GM19463 (cell line): ENCODE data around the gene RAB31.

ENCODE experiments used
- ATAC-seq: cut with Tn5 transposase; IDR thresholded peaks from one replicate; pipeline ENCODE4 v1.9.1; 2021; ENCODE audit warnings: mild to moderate bottlenecking, moderate library complexity; ENCODE audit not compliant: unreplicated experiment

The RAB31 gene

DNA sequence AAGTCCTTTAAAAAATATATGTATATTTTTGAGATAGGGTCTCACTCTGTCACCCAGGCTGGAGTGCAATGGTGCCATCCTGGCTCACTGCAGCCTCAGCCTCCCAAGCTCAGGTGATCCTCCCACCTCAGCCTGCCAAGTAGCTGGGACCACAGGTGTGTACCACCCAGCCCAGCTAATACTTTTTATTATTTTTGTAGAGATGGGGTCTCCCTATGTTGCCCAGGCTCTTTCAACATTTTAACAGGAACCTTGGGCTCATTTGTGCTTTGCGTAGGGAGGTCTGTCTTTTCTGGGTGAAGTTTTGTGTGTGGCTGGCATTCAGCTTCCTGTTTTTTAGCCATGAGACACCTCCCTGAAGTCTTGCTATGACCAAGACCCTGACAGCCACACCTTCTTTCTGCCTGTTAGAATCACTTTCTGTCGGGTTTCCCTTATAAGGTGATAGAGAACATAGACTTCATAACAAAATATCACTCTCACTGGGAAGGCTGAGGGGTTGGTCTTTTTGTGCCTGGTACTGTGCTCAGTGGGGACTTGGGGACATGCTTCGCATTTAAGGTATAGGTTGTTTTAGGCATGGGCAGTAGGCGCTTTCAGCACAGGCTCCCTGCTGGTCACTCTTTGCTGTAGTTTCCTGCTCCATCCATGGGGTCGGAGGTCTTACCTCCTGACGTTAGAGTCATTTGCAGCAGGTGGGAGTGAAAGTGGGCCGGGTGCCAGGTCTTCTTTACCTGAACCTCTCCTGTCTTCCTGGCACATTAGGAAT, 3.4 kb downstream of the RAB31 start:
- ATAC-seq, result peak; percentile 63

DNA sequence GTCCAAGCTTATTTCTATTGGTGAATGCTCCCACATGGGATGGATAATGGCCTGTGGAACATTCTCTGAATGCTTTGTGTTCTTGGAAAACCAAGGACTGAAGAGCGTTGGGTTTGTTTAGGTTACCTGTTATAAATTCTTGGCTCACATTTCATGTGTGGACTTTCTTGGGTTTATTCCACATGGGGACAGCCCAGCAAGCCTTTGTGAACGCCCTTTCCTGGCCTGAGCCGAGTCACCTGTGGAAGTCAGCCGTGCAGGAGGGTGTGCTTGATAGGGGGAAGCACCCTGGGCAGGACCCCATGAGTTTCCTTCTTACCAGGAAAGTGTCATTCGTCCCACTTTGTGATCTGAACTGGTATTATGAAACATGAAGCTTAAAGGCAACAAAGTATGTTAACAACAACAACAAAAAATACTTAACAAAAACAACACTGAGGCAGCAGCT, 4.1 kb downstream of the RAB31 start:
- ATAC-seq, result no peak

DNA sequence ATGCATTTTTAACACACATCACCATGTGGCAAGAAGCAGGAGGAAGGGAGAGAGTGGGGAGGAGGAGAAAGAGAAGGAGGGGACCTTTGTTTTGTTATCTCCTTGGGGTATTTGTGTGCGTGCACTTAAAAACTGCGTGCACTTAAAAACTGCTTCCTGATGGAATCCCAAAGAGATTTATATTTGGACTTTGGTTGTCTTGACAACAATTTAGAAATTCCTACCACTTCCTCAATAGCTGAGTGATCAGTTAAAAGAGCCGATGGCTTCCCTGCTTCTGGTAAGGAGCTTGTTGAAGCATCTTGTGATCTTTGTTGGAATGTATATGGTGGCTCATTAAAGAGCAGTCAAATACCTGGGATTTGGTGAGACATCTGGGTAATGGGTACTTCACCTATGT, 4.5 kb downstream of the RAB31 start:
- no peak for ATAC-seq

DNA sequence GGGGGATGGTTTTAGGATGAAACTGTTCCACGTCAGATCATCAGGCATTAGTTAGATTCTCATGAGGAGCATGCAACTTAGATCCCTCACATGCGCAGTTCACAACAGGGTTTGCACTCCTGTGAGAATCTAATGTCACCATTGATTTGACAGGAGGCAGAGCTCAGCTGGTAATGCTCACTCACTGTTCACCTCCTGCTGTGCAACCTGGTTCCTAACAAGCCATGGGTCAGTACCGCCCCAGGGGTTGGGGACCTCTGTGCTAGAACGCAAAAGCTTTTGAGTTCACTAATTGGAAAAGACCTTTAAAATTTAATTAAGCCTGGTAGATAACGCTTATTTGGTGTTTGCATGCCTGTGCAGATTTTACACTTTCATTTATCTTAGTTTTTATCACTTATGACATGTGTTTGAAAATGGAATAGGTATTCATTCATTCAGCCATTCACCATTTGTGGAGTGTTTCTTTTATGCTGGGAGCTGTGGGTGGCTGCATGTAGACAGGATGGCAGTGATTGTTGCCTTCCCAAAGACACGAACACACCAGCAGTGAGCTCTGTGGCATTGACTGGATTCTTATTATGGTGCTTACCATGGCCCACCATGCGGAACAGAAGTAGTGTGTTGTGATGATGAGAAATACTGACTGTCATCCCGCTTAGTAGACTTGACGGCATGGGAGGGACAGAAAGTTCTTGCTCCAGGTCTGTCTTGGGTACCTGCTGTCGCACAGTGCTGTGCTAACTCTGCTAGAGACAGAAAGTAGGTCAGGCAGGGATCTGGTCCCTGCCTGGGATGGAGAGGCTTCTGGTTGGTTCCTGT, 6.4 kb downstream of the RAB31 start:
- no peak for ATAC-seq

- no peak for ATAC-seq
Observed at GRCh38 chr18:9715088-9715343, 6.9 kb downstream of the RAB31 start.

DNA sequence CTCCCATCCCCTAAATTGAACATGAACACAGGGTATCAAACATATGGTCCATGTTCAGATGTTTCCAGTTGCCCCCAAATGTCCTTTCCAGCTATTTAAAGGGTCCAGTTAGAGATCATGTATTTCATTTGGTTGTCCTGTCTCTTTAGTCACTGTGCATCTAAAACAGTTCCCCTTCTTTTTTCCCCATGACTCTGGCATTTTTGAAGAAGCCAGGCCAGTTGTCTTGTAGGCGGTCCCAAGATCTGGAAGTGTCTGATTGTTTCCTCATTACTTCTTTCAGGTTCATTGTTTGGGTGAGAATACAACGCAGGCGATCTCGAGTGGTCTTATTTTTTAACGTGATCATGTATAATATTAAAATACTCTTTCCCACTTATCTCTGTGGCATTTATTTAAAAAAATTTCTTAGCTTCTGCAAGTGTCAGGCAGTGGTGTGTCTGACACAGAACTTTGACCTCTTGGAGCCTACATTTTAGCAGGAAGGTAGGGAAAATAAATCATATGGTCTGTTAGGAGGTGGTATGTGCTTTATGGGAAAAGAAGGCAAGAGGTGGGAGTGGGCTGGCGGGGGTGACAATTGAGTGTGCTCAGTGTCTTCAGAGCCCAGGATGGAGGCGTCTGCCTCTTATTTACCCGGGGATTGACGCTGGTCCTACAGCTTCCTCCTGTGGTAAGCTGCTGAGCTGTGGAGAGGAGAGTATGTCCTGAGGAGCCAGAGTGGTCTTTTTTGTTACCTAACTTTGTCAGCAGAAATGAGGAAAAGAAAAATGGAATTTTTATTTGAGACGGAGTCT, 8.1 kb downstream of the RAB31 start:
- no peak for ATAC-seq

GRCh38 chr18:9716780-9717563, 8.9 kb downstream of the RAB31 start:
- no peak for ATAC-seq

DNA sequence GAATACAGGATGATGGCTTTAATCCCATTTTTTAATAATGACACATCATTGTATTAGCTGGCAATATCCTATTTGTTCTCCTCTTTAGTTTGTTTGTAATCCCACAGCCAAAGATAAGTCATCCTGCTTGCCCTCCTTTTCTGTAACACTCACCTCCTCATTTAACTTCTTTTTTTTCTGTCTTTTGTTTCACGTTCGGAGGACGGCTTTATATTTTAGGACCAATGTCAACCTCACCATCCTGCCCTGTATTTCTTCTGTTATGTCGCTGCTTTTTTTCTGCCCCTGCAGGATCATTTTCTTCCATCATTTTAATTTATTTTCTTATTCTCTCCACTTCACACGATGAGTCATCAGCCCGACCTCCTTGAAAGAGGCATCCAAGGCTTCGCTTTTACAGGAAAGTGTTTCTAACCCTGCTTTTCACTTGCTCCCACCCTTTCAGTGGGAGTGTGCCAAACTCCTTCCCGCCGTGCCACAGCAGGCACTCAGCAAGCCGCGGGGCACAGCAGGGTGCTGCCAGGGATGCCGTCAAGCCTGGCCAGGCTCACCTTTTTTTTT, 11.4 kb downstream of the RAB31 start:
- ATAC-seq, result no peak

DNA sequence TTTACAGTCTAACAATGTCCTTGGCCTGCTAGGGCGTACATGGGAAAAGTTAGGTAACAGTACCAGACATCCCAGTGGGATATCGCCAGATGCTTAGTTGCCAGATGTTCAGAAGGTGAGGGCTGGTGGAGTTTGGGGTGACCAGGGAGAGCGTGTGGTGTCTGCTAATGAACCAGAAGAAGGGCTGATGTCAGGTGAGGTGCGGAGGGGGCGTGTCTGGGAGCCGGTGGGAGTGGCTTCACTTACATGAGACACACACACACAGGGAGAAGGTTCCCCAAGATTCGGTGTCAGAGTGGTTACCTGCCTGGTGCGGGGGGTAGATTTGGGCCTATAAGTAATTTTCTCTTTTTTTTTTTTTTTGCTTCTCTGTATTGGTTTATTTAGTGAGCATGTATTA, 12.2 kb downstream of the RAB31 start:
- no peak for ATAC-seq

DNA sequence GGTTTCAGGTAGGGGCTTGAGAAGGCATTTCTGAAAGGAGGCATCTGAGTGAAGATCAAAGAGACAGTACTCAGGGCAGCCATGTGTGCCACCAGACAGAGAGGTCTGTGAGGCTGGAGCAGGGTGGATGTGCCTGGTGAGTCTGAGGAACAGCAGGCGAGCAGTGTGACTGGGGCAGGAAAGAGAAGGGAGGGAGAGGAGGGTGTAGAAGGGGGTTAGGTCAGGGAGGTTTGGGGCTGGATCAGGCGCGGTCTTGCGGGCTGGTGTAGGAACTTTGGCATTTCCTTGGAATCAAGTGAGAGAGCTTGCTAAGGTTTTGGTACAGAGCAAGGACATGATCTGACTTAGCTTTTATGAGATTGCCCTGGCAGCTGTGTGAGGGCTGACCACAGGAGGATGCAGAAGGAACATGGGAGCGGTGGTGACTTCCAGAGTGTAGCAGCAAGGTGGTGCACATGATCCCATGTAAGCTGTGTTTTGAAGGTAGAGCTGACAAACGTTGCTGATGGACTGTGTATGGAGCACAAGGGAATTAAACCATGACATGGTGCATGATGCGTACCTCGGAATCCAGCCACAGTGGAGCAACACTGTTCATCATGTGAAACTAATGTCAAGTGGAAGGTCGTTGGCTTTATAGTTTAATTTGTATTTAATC, 13.9 kb downstream of the RAB31 start:
- no peak for ATAC-seq

- ATAC-seq, result no peak
Observed at GRCh38 chr18:9722691-9723090, 14.6 kb downstream of the RAB31 start.

DNA sequence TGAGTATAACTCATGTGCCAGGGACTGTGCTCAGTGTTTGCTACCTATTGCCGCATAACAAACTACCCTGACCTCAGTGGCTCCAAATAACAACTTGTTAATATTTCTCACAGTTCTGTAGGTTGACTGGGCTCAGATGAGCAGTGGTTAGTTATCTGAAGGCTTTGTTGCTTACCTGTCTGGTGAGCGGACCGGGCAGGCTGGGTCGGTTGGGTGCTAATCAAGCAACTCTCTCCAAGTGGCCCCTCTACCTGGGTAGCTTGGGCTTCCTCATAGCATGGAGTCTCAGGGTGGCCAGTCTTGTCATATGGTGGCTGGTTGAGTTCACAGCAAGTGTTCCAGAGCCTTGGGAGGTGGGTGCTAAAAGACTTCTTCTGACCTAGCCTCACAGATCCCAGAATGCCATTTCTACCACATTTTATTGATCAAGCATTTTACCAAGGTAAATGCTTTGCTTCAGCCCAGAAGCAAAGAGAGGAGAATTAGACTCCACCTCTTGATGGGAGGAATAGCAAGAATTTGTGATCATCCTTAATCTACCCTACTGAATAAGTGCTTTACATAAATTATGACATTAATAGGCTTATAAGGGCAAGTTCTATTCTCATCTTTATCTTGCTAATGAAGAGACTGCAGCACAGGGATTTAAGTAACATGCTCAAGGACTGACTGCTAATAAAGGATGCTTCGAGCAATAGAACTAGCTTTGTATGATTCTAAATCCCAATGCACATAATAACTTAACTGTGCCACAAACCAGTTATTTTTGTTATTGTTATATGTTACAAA, 16.9 kb downstream of the RAB31 start:
- ATAC-seq, result no peak

DNA sequence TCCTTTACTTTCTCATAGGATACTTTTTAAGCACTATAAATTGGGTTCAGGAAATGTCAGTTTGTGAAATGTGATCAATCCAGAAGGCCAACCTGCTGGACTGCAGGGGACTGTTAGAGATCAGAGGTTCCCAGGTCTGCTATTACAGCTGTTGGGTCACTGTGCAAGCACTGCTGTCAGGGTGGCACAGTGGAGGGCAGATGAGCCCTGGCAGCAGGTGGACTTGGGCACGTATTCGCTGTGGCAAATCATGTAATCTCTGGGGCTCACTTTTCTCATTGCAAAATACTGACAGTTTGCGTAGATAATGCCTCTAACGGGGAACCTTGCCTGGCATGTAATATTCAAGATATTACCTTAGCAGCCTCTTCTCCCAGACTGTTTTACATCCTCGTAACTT, 18.1 kb downstream of the RAB31 start:
- ATAC-seq, result no peak

- no peak for ATAC-seq
Observed at GRCh38 chr18:9726936-9727335, 18.8 kb downstream of the RAB31 start.

DNA sequence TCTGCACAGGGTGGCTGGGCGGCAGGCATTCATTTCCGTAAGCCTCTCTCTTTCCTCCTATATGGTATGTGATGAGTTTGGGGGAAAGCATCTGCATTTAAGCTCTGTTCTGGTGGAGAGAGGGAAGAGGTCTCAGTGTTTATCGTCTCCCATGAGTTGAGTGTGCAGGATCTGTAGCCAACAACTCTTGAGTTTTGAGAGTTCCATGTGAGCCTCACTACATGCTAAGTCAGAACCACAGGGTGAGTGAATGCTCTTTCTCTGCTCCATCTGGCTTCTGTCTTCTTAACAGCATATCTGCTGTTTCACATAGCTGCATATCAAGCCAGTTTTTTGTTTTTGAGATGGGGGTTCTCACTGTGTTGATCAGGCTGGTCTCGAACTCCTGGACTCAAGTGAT, 22.7 kb downstream of the RAB31 start:
- ATAC-seq, result no peak

DNA sequence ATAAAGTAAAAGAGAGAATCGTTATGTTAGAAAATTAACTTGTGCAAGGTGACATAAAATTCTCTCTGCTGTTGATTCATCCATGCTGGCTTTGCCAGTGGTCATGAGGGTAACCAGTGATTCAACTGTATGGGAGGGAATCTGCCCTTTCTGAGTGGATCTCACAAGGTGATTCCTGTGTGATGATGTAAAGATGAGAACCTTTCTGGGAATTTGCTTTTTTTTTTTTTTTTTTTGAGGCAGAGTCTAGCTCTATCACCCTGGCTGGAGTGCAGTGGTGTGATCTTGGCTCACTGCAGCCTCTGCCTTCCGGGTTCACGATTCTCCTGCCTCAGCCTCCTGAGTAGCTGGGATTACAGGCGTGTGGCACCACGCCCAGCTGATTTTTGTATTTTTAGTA, 23.3 kb downstream of the RAB31 start:
- ATAC-seq, result no peak

- no peak for ATAC-seq
Observed at GRCh38 chr18:9732031-9732430, 23.9 kb downstream of the RAB31 start.

DNA sequence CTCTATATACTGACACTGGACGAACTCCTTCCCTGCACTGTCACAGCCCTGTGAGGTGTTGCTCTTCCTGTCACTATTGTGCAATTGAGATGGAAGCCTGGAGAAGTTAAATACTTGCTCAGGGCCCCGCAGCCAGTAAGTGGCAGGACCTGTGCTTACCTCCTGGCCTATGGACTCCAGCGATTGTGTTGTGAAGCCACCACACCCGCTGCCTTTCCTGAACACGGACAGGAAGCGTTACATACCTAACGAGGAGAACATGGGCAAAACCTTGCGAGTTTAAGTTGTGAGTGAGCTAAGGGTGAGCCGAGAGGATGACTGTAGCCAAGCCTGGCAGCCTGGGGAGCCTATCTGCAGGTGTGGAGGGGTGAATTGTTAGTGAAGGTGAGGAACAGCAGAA, 26.1 kb downstream of the RAB31 start:
- no peak for ATAC-seq

GRCh38 chr18:9735238-9735637, 27.1 kb downstream of the RAB31 start:
- no peak for ATAC-seq
